DND-41 (cell line): ENCODE data around the gene ZNF677.
"Not testable (repeated sequence)": the region's sequence is repeated elsewhere in the genome, so short reads cannot be mapped to it uniquely, and the experiment has no call there.

Experiments
- CTCF ChIP-seq: IDR thresholded peaks from 2 replicates; pipeline ENCODE4 v1.5.1; 2012; ENCODE audit warnings: borderline replicate concordance, low read length, moderate library complexity, mild to moderate bottlenecking; ENCODE audit not compliant: poor library complexity, severe bottlenecking; ENCODE audit errors: extremely low read depth
- EZH2 ChIP-seq: IDR thresholded peaks from 3 replicates; pipeline ENCODE4 v1.6.1; 2012; ENCODE audit warnings: borderline replicate concordance, low read depth, mild to moderate bottlenecking, moderate library complexity, low read length, inconsistent platforms; ENCODE audit not compliant: severe bottlenecking

GRCh38 chr19:53189691-53190198, 64.9 kb downstream of the ZNF677 start:
- not testable (repeated sequence) for TF ChIP-seq CTCF, EZH2
